Endometrial microvascular endothelial cells (primary cell): Measurements from ENCODE around the gene CACNG4. TPM values are rescaled to one million over a fixed set of nuclear protein-coding genes. Genes with fewer than 3 reads are reported as not detected.
"Not testable (repeated sequence)": the region's sequence is repeated elsewhere in the genome, so short reads cannot be mapped to it uniquely, and the experiment has no call there.

Experiments
- in situ Hi-C: cut with HindIII; loops from 2 replicates; pipeline ENCODE4 v1.10.0; 2017; ENCODE audit warnings: low sequenced_read_pairs, low pct_unique_long_range_greater_than_20kb; ENCODE audit errors: inconsistent ontology term
- total RNA-seq: library from RNA; depleted of rRNA; stranded (reverse); fragments of >200 nt; gene quantifications from one replicate; pipeline ENCODE4 v1.2.3, GENCODE V29; 2015; ENCODE audit errors: inconsistent ontology term

The CACNG4 gene
- total RNA-seq, 1 donor from 2014 or later = not detected

GRCh38 chr17:66957343-66957742, 7.2 kb upstream of the CACNG4 start:
- in situ Hi-C loops = no loop called here

- in situ Hi-C loops = no loop called here
Measured at GRCh38 chr17:66957951-66958579, 6.4 kb upstream of the CACNG4 start.

GRCh38 chr17:66959641-66960375, 4.7 kb upstream of the CACNG4 start:
- in situ Hi-C loops = no loop called here

GRCh38 chr17:66960613-66961012, 3.9 kb upstream of the CACNG4 start:
- in situ Hi-C loops = no loop called here

GRCh38 chr17:66963521-66963908, 992 bp upstream of the CACNG4 start:
- in situ Hi-C loops = no loop called here

GRCh38 chr17:66964930-66965800, 658 bp downstream of the CACNG4 start:
- in situ Hi-C loops = no loop called here

GRCh38 chr17:66965801-66966262, 1.3 kb downstream of the CACNG4 start:
- in situ Hi-C loops = no loop called here

GRCh38 chr17:66966298-66966697, 1.8 kb downstream of the CACNG4 start:
- in situ Hi-C loops = no loop called here

- in situ Hi-C loops = no loop called here
Measured at GRCh38 chr17:66966704-66967418, 2.4 kb downstream of the CACNG4 start.

- in situ Hi-C loops = no loop called here
Measured at GRCh38 chr17:66967837-66968543, 3.5 kb downstream of the CACNG4 start.

- in situ Hi-C loops = no loop called here
Measured at GRCh38 chr17:66968916-66969315, 4.4 kb downstream of the CACNG4 start.

- in situ Hi-C loops = no loop called here
Measured at GRCh38 chr17:66970140-66970539, 5.6 kb downstream of the CACNG4 start.

GRCh38 chr17:66970797-66971196, 6.3 kb downstream of the CACNG4 start:
- in situ Hi-C loops = no loop called here

- in situ Hi-C loops = no loop called here
Measured at GRCh38 chr17:66971264-66971663, 6.8 kb downstream of the CACNG4 start.

GRCh38 chr17:66971730-66972441, 7.4 kb downstream of the CACNG4 start:
- in situ Hi-C loops = no loop called here

- in situ Hi-C loops = not testable (repeated sequence)
Measured at GRCh38 chr17:66972442-66972830, 7.9 kb downstream of the CACNG4 start.

- in situ Hi-C loops = no loop called here
Measured at GRCh38 chr17:66975188-66975587, 10.7 kb downstream of the CACNG4 start.
